Left cardiac atrium (tissue), 4 donors: ENCODE results near the gene DYDC1. TPM values are rescaled to one million over a fixed set of nuclear protein-coding genes. Genes with fewer than 3 reads are reported as not detected.
"Not testable (repeated sequence)": the region's sequence is repeated elsewhere in the genome, so short reads cannot be mapped to it uniquely, and the experiment has no call there.

Experiments used
- ATAC-seq, 2 donors: fragments of 200-7000 bp; cut with Tn5 transposase; one replicate each; pipeline ENCODE4 v1.9.1; 2020; ENCODE audit warnings: mild to moderate bottlenecking in 2 of 2, moderate library complexity in 2 of 2
- DNase-seq: peaks from one replicate; pipeline ENCODE4 v3.0.0-alpha.2; 2020
- intact Hi-C, 2 donors: fragments of 100-400 bp; cut with DNase I; formaldehyde crosslinking; loops; one replicate each; pipeline versions ENCODE4 v1.14.1 to v1.15.1; 2022 to 2023
- total RNA-seq, 2 donors: library from RNA; stranded (reverse); fragmentation: NEBNext Ultra II Directional; extraction: Animal tissue kit (Norgen Biotek cat#: 25700); gene quantifications; one replicate each; pipeline ENCODE4 v1.2.1, GENCODE V29; 2021
- donor health status: DM: no; HTN: yes; CAD: no.
- donor health status: DM: no; HTN: yes; CAD: no; lungs with severe emphysema.
- donor health status: DM: yes; HTN: yes; CAD: no.
- donor health status: Dilated cardiomyopathy.

The DYDC1 gene
- total RNA-seq, 2 donors from 2014 or later: not detected

GRCh38 chr10:80351220-80351619 lies 5.3 kb downstream of the DYDC1 start:
- ATAC-seq (no peak), DNase-seq (no peak)
- intact Hi-C loops: no loop called here

GRCh38 chr10:80350251-80350650 lies 6.3 kb downstream of the DYDC1 start:
- intact Hi-C loops: no loop called here
- DNase-seq (no peak), ATAC-seq (no peak)

- ATAC-seq: no peak
- no peak for DNase-seq
- intact Hi-C loops: no loop called here
Measured at GRCh38 chr10:80344912-80345311, 11.6 kb downstream of the DYDC1 start.

GRCh38 chr10:80344276-80344675 lies 12.3 kb downstream of the DYDC1 start:
- ATAC-seq: no peak
- DNase-seq: no peak
- intact Hi-C loops: no loop called here

GRCh38 chr10:80333983-80334382 lies 22.6 kb downstream of the DYDC1 start:
- no peak for DNase-seq
- intact Hi-C loops: no loop called here
- ATAC-seq: peak in 1 of 2 donors; percentile 41

GRCh38 chr10:80324891-80325364 lies 31.6 kb downstream of the DYDC1 start:
- no peak for ATAC-seq
- DNase-seq: no peak
- intact Hi-C loops: no loop called here

DNA sequence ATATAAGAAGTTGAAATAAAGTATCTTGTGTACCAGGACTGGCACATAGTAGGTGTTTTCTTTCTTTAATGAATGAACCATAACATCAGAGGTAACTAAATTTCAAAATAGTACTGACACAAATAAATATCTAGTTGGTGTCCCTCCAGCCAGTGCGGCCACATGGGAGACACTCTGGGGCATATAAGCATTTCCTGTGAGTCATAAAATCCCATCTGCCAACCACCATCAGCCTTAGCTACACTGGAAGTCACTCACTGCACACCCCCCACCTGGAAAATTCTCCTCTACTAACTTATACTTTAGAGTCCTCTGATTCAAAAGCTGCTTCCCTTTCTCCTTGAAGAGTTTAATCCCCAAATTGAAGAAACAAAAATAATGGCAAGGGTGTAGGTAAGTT lies 32.5 kb downstream of the DYDC1 start:
- no peak for ATAC-seq
- DNase-seq: no peak
- intact Hi-C loops: no loop called here

GRCh38 chr10:80323311-80323710 lies 33.2 kb downstream of the DYDC1 start:
- intact Hi-C loops: no loop called here
- ATAC-seq: no peak
- no peak for DNase-seq

- intact Hi-C loops: no loop called here
- ATAC-seq: no peak
- no peak for DNase-seq
Measured at GRCh38 chr10:80322711-80323110, 33.8 kb downstream of the DYDC1 start.

- no peak for ATAC-seq
Measured at GRCh38 chr10:80322158-80322557, 34.4 kb downstream of the DYDC1 start.

GRCh38 chr10:80321183-80321582 lies 35.4 kb downstream of the DYDC1 start:
- intact Hi-C loops: no loop called here
- ATAC-seq (no peak), DNase-seq (no peak)

More at GRCh38 chr10:80322158-80322557, 34.4 kb downstream of the DYDC1 start:
- intact Hi-C loops: no loop called here
- no peak for DNase-seq

DNA sequence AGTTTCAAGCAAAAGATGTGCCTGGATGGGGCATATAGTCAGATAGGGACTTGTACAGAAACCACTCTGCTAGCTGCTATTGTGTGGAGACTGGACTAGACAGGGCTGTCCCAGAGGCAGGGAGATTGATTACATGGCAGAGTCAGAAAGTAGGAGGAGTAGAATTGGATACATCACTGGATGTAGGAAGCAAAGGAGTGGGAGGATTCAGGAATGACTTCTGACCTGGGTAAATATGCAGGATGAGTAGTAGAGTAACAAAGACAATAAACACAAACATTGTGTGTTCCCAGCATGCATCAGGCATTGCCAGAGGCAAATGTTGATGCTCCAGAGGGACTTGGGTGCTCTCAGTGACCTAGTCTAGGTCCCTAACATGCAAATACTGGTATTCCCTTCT lies 36.2 kb downstream of the DYDC1 start:
- DNase-seq: no peak
- no peak for ATAC-seq
- intact Hi-C loops: no loop called here

- no peak for ATAC-seq
- intact Hi-C loops: no loop called here
- DNase-seq: no peak
Measured at GRCh38 chr10:80319725-80320290, 36.7 kb downstream of the DYDC1 start.

- ATAC-seq: no peak
- intact Hi-C loops: no loop called here
- DNase-seq: no peak
Measured at GRCh38 chr10:80319318-80319717, 37.2 kb downstream of the DYDC1 start.

DNA sequence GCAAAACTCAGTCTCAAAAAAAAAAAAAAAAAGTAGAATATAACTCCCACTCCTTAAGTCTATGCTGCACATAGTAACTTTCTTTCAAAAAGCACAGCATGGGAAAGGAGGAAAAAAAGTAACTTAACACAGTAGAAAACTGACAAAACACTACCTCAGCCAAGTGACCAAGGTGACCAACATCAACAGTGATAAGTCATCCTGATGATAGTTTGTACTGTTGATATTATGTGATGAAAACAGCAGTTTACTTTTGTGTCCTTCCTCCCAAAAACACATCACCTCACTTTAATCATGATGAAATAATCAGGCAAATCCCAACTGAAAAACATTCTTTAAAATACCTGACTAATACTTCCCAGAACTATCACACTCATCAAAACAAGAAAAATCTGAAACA lies 37.8 kb downstream of the DYDC1 start:
- DNase-seq (no peak), ATAC-seq (no peak)
- intact Hi-C loops: no loop called here

DNA sequence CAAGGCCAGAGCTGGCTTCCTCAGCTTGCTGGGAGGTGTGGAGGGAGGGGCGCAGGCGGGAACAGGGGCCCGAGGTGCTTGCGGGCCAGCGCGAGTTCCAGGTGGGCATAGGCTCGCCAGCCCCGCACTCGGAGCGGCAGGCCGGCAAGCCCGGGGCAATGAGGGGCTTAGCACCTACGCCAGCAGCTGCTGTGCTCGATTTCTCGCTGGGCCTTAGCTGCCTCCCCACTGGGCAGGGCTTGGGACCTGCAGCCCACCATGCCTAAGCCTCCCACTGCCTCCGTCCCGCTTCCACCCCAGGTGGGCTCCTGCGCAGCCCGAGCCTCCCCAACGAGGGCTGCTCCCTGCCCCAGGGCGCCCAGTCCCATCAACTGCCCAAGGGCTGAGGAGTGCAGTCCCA lies 41.2 kb downstream of the DYDC1 start:
- DNase-seq (no peak), ATAC-seq (no peak)
- intact Hi-C loops: no loop called here

GRCh38 chr10:80313523-80313922 lies 43.0 kb downstream of the DYDC1 start:
- DNase-seq (no peak), ATAC-seq (no peak)
- intact Hi-C loops: no loop called here

GRCh38 chr10:80305989-80306388 lies 50.6 kb downstream of the DYDC1 start:
- ATAC-seq, intact Hi-C loops, DNase-seq: not testable (repeated sequence)

GRCh38 chr10:80296942-80297341 lies 59.6 kb downstream of the DYDC1 start:
- intact Hi-C loops: no loop called here
- ATAC-seq (no peak), DNase-seq (no peak)

GRCh38 chr10:80292607-80293239 lies 63.8 kb downstream of the DYDC1 start:
- DNase-seq (no peak), ATAC-seq (no peak)
- intact Hi-C loops: no loop called here

DNA sequence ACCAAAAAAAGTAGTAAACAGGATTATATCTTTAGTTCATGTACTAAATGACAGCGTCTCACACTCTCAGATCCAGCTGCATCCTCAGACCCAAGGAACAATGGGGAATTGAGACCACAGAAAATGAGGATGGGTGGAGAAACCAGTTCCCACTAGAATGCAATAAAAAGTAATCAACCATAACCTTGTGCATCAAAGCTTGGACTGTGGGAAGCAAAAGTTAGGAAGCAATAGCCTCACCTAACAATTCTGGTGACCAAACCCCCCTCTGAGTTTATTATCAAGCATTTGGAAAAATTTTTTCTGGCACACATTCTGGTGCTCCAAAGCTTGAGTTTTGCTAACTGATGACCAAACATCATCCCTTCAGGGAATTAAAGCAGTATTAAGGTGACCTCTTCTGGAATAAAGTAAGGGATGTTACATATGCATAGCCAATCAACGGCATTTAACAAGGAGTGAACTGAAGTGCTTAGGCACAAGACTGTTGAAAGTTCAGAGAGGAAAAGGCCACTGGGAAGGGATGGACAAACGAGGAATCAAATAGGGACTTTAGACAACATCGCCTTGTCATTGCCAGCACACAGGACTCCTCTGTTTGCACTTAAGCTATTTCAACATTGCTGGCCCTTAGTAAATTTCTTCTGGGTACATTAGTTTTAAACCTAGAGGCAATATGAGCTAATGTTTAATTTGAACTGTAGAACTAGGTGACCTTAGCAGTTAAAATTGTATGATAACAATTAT lies 65.9 kb downstream of the DYDC1 start:
- ATAC-seq (no peak), DNase-seq (no peak)
- intact Hi-C loops: no loop called here
